ENCODE results near the gene GALNTL6. TPM values are rescaled to one million over a fixed set of nuclear protein-coding genes. Genes with fewer than 3 reads are reported as not detected.

GALNTL6 gene
- total RNA-seq, 2 experiments from 2014 or later = not detected

DNA sequence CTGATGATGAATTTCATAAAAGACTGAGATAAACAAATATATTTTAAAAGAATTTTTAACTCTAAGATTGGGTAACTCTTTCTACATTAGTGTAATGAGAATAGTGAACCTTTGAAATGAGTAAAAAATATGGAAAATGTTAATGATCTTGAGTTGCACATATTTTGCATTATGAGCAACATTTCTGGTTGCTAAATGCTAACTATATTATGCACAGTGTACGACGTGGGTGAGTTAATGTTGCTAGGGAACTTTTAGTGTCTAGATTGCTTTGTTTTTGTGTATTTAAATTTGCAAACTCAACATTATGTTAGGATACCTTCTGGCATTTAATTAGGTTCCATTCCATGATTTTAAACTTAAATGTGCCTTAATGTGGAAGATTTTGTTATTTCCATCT, 742.5 kb downstream of the GALNTL6 start:
- ChIA-PET CTCF (no interaction called here), POLR2A (no interaction called here)
- DNase-seq (no peak), ATAC-seq (no peak)
- H3K36me3 Mint-ChIP-seq (ENCODE audit: low read depth) = no peaks in the 10 kb centered on the region
- H3K4me3 Mint-ChIP-seq = no peak overlapping the region
- H3K27me3 Mint-ChIP-seq (ENCODE audit: low read depth) = no peaks in the 10 kb centered on the region
- no peak overlapping the region for H3K27ac Mint-ChIP-seq
- H3K9me3 Mint-ChIP-seq (ENCODE audit: insufficient read depth) = no peaks in the 10 kb centered on the region
- no peaks in the 10 kb centered on the region for H3K4me1 Mint-ChIP-seq (ENCODE audit: low read depth)

DNA sequence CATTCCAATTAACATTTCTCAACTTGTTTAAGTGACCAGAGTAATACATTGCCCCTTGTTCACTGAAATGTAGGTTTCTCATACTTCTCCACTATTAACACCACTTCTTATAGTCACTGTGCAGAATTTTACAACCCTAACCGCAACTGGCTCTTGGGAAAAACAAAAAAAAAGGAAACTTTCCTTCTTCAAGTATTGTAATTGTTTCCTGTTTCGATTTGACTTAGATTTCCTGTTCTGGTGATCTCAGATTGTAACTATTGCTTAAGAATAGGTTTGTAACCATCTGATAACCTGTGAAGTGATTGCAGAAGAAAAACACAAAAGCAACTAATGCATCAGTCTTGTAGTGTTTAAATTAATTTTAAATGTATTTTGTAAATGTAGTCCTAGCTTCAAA, 760.7 kb downstream of the GALNTL6 start:
- POLR2A ChIA-PET = no interaction called here
- CTCF ChIA-PET = no interaction called here
- ATAC-seq (no peak), DNase-seq (no peak)
- no peaks in the 10 kb centered on the region for H3K9me3 Mint-ChIP-seq (ENCODE audit: insufficient read depth)
- H3K27me3 Mint-ChIP-seq (ENCODE audit: low read depth) = no peaks in the 10 kb centered on the region
- H3K4me3 Mint-ChIP-seq = no peak overlapping the region
- no peak overlapping the region for H3K27ac Mint-ChIP-seq
- H3K36me3 Mint-ChIP-seq (ENCODE audit: low read depth) = no peaks in the 10 kb centered on the region
- H3K4me1 Mint-ChIP-seq (ENCODE audit: low read depth) = no peaks in the 10 kb centered on the region

DNA sequence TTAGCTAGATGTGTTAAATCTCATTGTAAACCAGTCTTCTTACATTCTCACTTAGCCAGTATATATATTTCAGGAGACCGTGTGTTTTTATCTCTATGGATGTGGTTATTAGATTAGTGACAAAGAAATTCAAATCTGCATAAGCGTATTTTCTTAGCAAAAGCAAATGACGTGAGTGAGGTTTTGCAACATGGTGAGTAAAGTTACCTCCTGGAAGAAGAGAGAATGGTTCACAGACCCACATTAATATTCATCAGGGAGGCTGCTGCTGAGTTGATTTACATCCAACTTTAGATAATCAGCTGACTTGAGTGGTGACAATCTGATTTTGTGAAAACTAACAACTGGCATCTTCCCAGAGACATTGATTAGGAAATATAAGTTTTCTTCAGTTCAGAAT, 765.5 kb downstream of the GALNTL6 start:
- no peaks in the 10 kb centered on the region for H3K36me3 Mint-ChIP-seq (ENCODE audit: low read depth)
- CTCF ChIA-PET = no interaction called here
- POLR2A ChIA-PET = no interaction called here
- no peak for ATAC-seq
- no peaks in the 10 kb centered on the region for H3K27me3 Mint-ChIP-seq (ENCODE audit: low read depth)
- H3K4me3 Mint-ChIP-seq = no peak overlapping the region
- DNase-seq = no peak
- H3K27ac Mint-ChIP-seq = no peak overlapping the region
- no peaks in the 10 kb centered on the region for H3K4me1 Mint-ChIP-seq (ENCODE audit: low read depth)
- H3K9me3 Mint-ChIP-seq (ENCODE audit: insufficient read depth) = peaks cover 4% of the 10 kb centered on the region

DNA sequence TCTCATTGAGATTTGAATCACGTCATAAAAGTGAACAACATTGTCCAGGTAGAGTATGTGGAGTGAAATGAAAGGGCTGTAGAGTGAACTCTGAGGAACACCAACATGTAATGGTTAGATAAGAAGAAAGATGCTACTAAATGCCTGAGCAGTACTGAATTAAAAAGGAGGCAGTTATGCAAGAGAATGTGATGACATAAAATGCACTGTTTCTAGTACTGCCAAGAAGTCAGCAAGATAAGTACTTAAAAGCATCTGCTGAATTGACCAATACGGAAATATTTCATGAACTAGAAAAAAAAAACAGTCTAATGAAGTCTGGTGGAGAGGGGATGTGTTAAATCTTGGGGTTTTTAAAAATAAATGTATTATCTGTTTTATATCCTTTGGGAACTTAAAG, 771.6 kb downstream of the GALNTL6 start:
- POLR2A ChIA-PET = no interaction called here
- ATAC-seq = no peak
- Mint-ChIP-seq H3K4me3 (no peak overlapping the region), H3K4me1 (ENCODE audit: low read depth) (no peaks in the 10 kb centered on the region), H3K36me3 (ENCODE audit: low read depth) (no peaks in the 10 kb centered on the region), H3K9me3 (ENCODE audit: insufficient read depth) (peaks cover 4% of the 10 kb centered on the region), H3K27me3 (ENCODE audit: low read depth) (no peaks in the 10 kb centered on the region), H3K27ac (no peak overlapping the region)
- CTCF ChIA-PET = no interaction called here
- DNase-seq = no peak

DNA sequence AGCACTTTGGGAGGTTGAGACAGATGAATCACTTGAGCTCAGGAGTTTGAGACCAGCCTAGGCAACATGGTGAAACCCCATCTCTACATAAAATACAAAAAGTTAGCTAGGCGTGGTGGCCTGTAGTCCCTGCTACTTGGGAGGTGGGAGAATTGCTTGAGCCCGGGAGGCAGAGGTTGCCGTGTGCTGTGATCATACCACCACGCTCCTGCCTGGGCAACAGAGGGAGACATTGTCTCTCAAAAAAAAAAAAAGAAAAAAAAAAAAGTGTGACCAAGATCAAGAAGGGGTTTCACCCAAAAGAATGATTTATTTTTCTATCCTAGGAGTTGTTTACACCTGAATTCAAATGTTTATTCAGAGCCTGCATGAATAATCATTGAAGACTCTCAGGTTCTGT, 783.0 kb downstream of the GALNTL6 start:
- no peaks in the 10 kb centered on the region for H3K9me3 Mint-ChIP-seq (ENCODE audit: insufficient read depth)
- H3K27me3 Mint-ChIP-seq (ENCODE audit: low read depth) = no peaks in the 10 kb centered on the region
- ATAC-seq (no peak), DNase-seq (no peak)
- H3K36me3 Mint-ChIP-seq (ENCODE audit: low read depth) = no peaks in the 10 kb centered on the region
- CTCF ChIA-PET = no interaction called here
- POLR2A ChIA-PET = no interaction called here
- no peak overlapping the region for H3K4me3 Mint-ChIP-seq
- H3K27ac Mint-ChIP-seq = no peak overlapping the region
- H3K4me1 Mint-ChIP-seq (ENCODE audit: low read depth) = no peaks in the 10 kb centered on the region

DNA sequence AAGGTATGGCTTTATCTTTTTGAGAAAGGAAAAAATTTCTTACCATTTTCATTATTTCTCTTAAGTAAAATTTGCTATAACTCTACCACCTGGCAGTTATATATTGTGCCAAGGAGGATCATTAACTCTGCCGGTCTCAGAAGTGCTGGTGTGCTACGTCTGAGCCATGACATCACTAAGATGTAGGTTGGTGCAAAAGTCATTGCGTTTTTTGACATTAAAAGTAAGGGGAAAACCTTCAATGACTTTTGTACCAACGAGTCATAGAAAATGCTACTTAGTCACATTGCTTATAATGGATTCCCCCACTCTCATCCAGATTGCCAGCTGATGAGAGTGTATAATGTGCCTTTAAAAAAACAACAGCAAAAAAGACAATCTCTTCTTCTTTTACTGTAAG, 786.4 kb downstream of the GALNTL6 start:
- Mint-ChIP-seq H3K4me1 (ENCODE audit: low read depth) (no peaks in the 10 kb centered on the region), H3K4me3 (no peak overlapping the region), H3K27me3 (ENCODE audit: low read depth) (no peaks in the 10 kb centered on the region), H3K27ac (no peak overlapping the region), H3K36me3 (ENCODE audit: low read depth) (no peaks in the 10 kb centered on the region), H3K9me3 (ENCODE audit: insufficient read depth) (no peaks in the 10 kb centered on the region)
- ATAC-seq (no peak), DNase-seq (no peak)
- POLR2A ChIA-PET = no interaction called here
- CTCF ChIA-PET = no interaction called here

DNA sequence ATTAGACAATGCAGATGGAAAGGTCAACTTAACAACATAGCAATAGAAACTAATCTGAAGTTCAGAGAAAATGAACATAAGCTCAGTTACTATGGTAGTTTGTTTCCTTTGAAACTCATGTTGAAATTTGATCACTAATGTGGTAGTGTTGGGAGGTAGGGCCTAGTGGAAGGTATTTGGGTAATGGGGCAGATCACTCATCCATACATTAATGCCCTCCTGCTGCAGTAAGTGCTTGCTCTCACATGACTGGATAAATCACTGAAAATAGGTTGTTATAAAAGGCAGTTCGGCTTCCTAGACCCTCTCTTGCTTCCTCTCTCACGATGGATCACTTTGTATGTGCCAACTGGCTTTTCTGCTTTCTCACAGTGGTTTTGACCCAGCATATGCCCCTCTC, 788.0 kb downstream of the GALNTL6 start:
- ChIA-PET CTCF (no interaction called here), POLR2A (no interaction called here)
- Mint-ChIP-seq H3K36me3 (ENCODE audit: low read depth) (no peaks in the 10 kb centered on the region), H3K27ac (no peak overlapping the region), H3K27me3 (ENCODE audit: low read depth) (no peaks in the 10 kb centered on the region), H3K4me3 (no peak overlapping the region), H3K4me1 (ENCODE audit: low read depth) (no peaks in the 10 kb centered on the region), H3K9me3 (ENCODE audit: insufficient read depth) (no peaks in the 10 kb centered on the region)
- no peak for ATAC-seq
- no peak for DNase-seq

DNA sequence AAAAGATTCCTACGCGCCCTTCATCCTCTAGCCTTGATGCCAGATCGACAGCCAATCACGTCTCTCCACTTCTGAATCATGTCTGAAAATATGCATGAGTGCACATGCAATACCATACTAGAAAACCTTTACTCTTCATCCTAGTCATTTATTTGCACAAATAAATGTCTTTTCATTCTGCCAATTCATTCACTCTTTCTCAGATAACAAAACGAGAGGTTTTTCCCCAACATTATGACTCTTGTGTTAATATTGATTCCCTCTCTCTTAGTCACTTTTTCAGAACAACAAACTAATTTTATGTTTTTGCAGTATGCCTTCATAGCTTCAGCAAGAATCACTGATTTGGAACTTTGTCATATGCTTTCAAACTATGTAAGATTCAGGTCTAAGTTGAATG, 806.0 kb downstream of the GALNTL6 start:
- CTCF ChIA-PET = no interaction called here
- DNase-seq (no peak), ATAC-seq (no peak)
- no peak overlapping the region for H3K4me3 Mint-ChIP-seq
- H3K4me1 Mint-ChIP-seq (ENCODE audit: low read depth) = no peaks in the 10 kb centered on the region
- POLR2A ChIA-PET = no interaction called here
- no peak overlapping the region for H3K27ac Mint-ChIP-seq
- H3K36me3 Mint-ChIP-seq (ENCODE audit: low read depth) = no peaks in the 10 kb centered on the region
- H3K27me3 Mint-ChIP-seq (ENCODE audit: low read depth) = no peaks in the 10 kb centered on the region
- peaks cover 7% of the 10 kb centered on the region for H3K9me3 Mint-ChIP-seq (ENCODE audit: insufficient read depth)

DNA sequence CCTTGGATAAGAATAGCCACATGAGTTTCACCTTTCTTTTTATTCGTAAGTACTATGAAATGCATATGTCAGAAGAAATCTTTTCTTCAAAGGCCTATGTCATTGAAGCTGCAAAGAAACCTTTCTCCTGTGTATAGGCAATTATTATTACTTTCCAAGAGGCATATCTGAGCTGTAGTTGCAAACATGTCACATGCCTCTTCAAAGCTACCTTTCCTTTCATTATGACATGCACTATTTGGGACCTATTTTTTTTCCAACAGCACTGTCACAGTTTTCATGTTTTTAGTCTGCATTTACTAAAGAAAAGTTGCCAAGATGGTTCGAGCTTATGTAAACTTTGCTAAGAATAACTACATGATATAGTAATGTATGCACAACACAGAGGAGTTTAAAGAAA, 806.6 kb downstream of the GALNTL6 start:
- ChIA-PET POLR2A (no interaction called here), CTCF (no interaction called here)
- peaks cover 7% of the 10 kb centered on the region for H3K9me3 Mint-ChIP-seq (ENCODE audit: insufficient read depth)
- H3K4me1 Mint-ChIP-seq (ENCODE audit: low read depth) = no peaks in the 10 kb centered on the region
- no peak overlapping the region for H3K27ac Mint-ChIP-seq
- no peak for DNase-seq
- H3K4me3 Mint-ChIP-seq = no peak overlapping the region
- no peaks in the 10 kb centered on the region for H3K36me3 Mint-ChIP-seq (ENCODE audit: low read depth)
- ATAC-seq = no peak
- no peaks in the 10 kb centered on the region for H3K27me3 Mint-ChIP-seq (ENCODE audit: low read depth)

DNA sequence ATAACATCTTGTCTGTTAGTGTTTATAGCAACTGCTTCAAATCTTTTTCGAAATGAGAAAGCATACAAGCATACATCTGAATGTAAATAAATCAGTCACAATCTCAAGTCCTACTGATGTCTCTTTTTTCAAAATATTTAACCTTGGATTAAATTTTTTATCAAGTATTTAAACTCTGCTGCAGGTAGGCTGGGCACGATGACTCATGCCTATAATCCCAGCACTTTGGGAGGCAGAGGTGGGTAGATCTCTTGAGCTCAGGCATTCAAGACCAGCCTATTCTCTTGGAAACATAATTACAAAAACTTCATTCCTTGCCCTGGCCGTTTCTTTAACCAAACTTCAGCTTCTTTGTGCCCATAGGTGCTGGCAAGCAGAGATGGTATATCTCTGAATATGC, 815.1 kb downstream of the GALNTL6 start:
- no peak for DNase-seq
- no peaks in the 10 kb centered on the region for H3K36me3 Mint-ChIP-seq (ENCODE audit: low read depth)
- no peaks in the 10 kb centered on the region for H3K27me3 Mint-ChIP-seq (ENCODE audit: low read depth)
- no peak overlapping the region for H3K27ac Mint-ChIP-seq
- no peak overlapping the region for H3K4me3 Mint-ChIP-seq
- H3K4me1 Mint-ChIP-seq (ENCODE audit: low read depth) = no peaks in the 10 kb centered on the region
- peaks cover 8% of the 10 kb centered on the region for H3K9me3 Mint-ChIP-seq (ENCODE audit: insufficient read depth)
- ATAC-seq = no peak
- POLR2A ChIA-PET = no interaction called here
- CTCF ChIA-PET = no interaction called here

DNA sequence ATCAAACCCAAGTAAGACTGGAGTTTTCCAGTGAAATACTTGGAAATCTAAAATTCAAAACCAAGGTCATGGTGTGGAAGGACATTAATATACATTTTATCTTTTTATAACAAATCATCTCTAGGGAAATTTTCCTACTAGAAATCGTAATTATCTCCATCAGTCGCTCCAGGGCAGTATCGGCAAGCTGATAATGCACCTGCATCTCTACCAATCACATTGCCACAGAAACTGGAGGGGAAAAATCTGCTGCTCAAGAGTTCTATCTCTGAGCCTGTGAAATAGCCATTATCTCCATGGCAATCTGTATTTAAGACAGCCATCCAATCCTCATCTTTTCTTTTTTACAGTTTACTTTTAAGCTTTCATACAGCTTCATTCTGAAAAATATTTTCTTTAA, 817.1 kb downstream of the GALNTL6 start:
- DNase-seq = no peak
- Mint-ChIP-seq H3K4me3 (no peak overlapping the region), H3K9me3 (ENCODE audit: insufficient read depth) (peaks cover 3% of the 10 kb centered on the region), H3K36me3 (ENCODE audit: low read depth) (no peaks in the 10 kb centered on the region), H3K4me1 (ENCODE audit: low read depth) (no peaks in the 10 kb centered on the region), H3K27me3 (ENCODE audit: low read depth) (no peaks in the 10 kb centered on the region), H3K27ac (no peak overlapping the region)
- ChIA-PET POLR2A (interaction anchor here (0.6 kb wide), 1 partner anchor 19 kb away, joined by 3 read pairs; no protein-coding TSS in a partner anchor), CTCF (no interaction called here)
- ATAC-seq = no peak

DNA sequence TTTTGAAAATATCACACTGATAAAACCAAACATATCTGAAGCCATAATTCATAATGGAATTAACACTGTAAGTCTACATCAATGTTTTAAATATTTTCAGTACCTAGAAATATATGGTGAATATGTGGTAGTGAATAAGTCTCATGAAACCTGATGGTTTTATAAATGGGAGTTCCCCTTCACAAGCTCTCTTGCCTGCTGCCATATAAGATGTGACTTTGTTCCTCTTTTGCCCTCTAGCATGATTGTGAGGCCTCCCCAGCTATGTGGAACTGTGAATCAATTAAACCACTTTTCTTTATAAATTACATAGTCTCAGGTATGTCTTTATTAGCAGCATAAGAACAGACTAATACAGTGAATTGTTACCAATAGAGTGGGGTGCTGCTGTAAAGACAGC, 818.6 kb downstream of the GALNTL6 start:
- Mint-ChIP-seq H3K4me1 (ENCODE audit: low read depth) (no peaks in the 10 kb centered on the region), H3K9me3 (ENCODE audit: insufficient read depth) (peaks cover 3% of the 10 kb centered on the region), H3K4me3 (no peak overlapping the region), H3K27ac (no peak overlapping the region), H3K36me3 (ENCODE audit: low read depth) (no peaks in the 10 kb centered on the region), H3K27me3 (ENCODE audit: low read depth) (no peaks in the 10 kb centered on the region)
- ATAC-seq (no peak), DNase-seq (no peak)
- ChIA-PET POLR2A (no interaction called here), CTCF (no interaction called here)

DNA sequence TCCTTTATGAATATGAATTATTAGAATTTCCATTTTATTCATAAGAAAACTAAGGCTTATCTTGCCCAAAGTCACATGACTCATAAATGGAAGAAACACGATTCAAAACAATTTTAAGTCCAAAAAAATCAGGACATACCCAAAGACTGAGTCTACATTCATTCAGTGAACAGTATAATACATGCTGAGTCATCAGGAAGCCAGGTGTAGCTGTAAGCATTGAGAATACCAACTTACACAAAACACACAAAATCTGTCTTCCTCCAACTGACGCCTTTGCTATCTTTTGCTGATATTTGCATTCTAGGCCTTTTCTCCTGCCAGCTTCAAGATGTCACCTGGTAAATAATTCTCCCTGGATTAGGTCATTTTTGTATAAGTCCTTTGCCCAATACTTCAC, 835.3 kb downstream of the GALNTL6 start:
- H3K36me3 Mint-ChIP-seq (ENCODE audit: low read depth) = no peaks in the 10 kb centered on the region

More for the DNA sequence above, 835.3 kb downstream of the GALNTL6 start:
- H3K4me1 Mint-ChIP-seq (ENCODE audit: low read depth) = no peaks in the 10 kb centered on the region
- H3K27me3 Mint-ChIP-seq (ENCODE audit: low read depth) = no peaks in the 10 kb centered on the region
- DNase-seq (no peak), ATAC-seq (no peak)
- no peak overlapping the region for H3K4me3 Mint-ChIP-seq
- CTCF ChIA-PET = no interaction called here
- H3K27ac Mint-ChIP-seq = no peak overlapping the region
- POLR2A ChIA-PET = no interaction called here
- no peaks in the 10 kb centered on the region for H3K9me3 Mint-ChIP-seq (ENCODE audit: insufficient read depth)

All from activated CD8-positive, alpha-beta T cell treated with anti-CD3 and anti-CD28 coated beads, Interleukin-2, amount 10 ng/mL, durations not matched to agents 7 days and 5 days (primary cell).